ENCODE measurements around the gene GMPPB. TPM values are rescaled to one million over a fixed set of nuclear protein-coding genes. Genes with fewer than 3 reads are reported as not detected.
A peak's percentile ranks its signal among the peaks of the same experiment; 100 is the strongest.

GMPPB gene
- total RNA-seq, 2 experiments from 2014 or later: 40.7 to 54.5 TPM

GRCh38 chr3:49721896-49722781, 1.6 kb downstream of the GMPPB start:
- TF ChIP-seq, protein P1, sequence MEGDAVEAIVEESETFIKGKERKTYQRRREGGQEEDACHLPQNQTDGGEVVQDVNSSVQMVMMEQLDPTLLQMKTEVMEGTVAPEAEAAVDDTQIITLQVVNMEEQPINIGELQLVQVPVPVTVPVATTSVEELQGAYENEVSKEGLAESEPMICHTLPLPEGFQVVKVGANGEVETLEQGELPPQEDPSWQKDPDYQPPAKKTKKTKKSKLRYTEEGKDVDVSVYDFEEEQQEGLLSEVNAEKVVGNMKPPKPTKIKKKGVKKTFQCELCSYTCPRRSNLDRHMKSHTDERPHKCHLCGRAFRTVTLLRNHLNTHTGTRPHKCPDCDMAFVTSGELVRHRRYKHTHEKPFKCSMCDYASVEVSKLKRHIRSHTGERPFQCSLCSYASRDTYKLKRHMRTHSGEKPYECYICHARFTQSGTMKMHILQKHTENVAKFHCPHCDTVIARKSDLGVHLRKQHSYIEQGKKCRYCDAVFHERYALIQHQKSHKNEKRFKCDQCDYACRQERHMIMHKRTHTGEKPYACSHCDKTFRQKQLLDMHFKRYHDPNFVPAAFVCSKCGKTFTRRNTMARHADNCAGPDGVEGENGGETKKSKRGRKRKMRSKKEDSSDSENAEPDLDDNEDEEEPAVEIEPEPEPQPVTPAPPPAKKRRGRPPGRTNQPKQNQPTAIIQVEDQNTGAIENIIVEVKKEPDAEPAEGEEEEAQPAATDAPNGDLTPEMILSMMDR (conservative IDR thresholded peaks at IDR 0.05; ENCODE audit: low read length): no peak
- no peak overlapping the region for H2AFZ ChIP-seq (ENCODE audit: low read length)
- peaks cover 41% of the 10 kb centered on the region for H3K4me1 ChIP-seq (ENCODE audit: insufficient read depth, low read length, poor library complexity, severe bottlenecking)
- ChIA-PET POLR2A (no interaction called here), CTCF (ENCODE audit: unreplicated experiment) (no interaction called here)
- H3K4me2 ChIP-seq (ENCODE audit: low read length): peak overlapping the region; percentile 81
- H3K27ac ChIP-seq (ENCODE audit: low read depth, low read length, poor library complexity, severe bottlenecking): no peak overlapping the region
- H3K36me3 ChIP-seq (ENCODE audit: insufficient read depth, low read length): peaks cover 65% of the 10 kb centered on the region
- no peaks in the 10 kb centered on the region for H3K9me2 ChIP-seq (ENCODE audit: insufficient read depth, low read length)
- no peaks in the 10 kb centered on the region for H3K9me3 ChIP-seq (ENCODE audit: low read length)
- H3K4me3 ChIP-seq (ENCODE audit: low read depth, low read length, poor library complexity, severe bottlenecking): peak overlapping the region; percentile 93
- no TSS peak for BruUV-seq (replicated peaks)
- no peak for DNase-seq (ENCODE audit: low spot score)
- peaks cover 13% of the 10 kb centered on the region; the same call in 1 of the 2 replicates for H3K79me2 ChIP-seq (ENCODE audit: insufficient read depth, low read depth, low read length)
- intact Hi-C loops (cut with micrococcal nuclease; ENCODE audit: unreplicated experiment): no loop called here
- H4K20me1 ChIP-seq (ENCODE audit: insufficient read depth, low read length): no peaks in the 10 kb centered on the region

GRCh38 chr3:49721596-49721895, 2.2 kb downstream of the GMPPB start:
- H3K4me1 ChIP-seq (ENCODE audit: insufficient read depth, low read length, poor library complexity, severe bottlenecking): peaks cover 35% of the 10 kb centered on the region

More at GRCh38 chr3:49721596-49721895, 2.2 kb downstream of the GMPPB start:
- TF ChIP-seq, protein P1 (conservative IDR thresholded peaks at IDR 0.05; ENCODE audit: low read length): no peak
- no peak for TF ChIP-seq EZH2phosphoT487 (IDR thresholded peaks at IDR 0.05; ENCODE audit: borderline replicate concordance, low read depth, low read length)
- H2AFZ ChIP-seq (ENCODE audit: low read length): no peak overlapping the region
- no peaks in the 10 kb centered on the region for H3K9me3 ChIP-seq (ENCODE audit: low read length)
- H3K27ac ChIP-seq (ENCODE audit: low read depth, low read length, poor library complexity, severe bottlenecking): no peak overlapping the region
- ChIA-PET CTCF (ENCODE audit: unreplicated experiment) (no interaction called here), POLR2A (no interaction called here)
- H4K20me1 ChIP-seq (ENCODE audit: insufficient read depth, low read length): no peaks in the 10 kb centered on the region
- no peaks in the 10 kb centered on the region for H3K9me2 ChIP-seq (ENCODE audit: insufficient read depth, low read length)
- no peak overlapping the region for H3K4me3 ChIP-seq (ENCODE audit: low read depth, low read length, poor library complexity, severe bottlenecking)
- H3K79me2 ChIP-seq (ENCODE audit: insufficient read depth, low read depth, low read length): peaks cover 13% of the 10 kb centered on the region; the same call in 1 of the 2 replicates
- H3K4me2 ChIP-seq (ENCODE audit: low read length): no peak overlapping the region
- intact Hi-C loops (cut with micrococcal nuclease; ENCODE audit: unreplicated experiment): no loop called here
- peaks cover 62% of the 10 kb centered on the region for H3K36me3 ChIP-seq (ENCODE audit: insufficient read depth, low read length)
- DNase-seq (ENCODE audit: low spot score): no peak
- TSS peak; percentile 37 for BruUV-seq (replicated peaks)
